KBM-7 (cell line): ENCODE measurements around the gene TXN.
"Not testable (repeated sequence)": the region's sequence is repeated elsewhere in the genome, so short reads cannot be mapped to it uniquely, and the experiment has no call there.

Experiments
- DNase-seq: peaks from one replicate; pipeline ENCODE4 v3.0.0-alpha.2; 2015
- in situ Hi-C: fragments of 300-500 bp; cut with MboI; formaldehyde crosslinking; loops from 2 replicates; pipeline ENCODE4 v1.14.3; 2020; ENCODE audit warnings: low sequenced_read_pairs, low pct_unique_long_range_greater_than_20kb, mixed read lengths

The TXN gene

DNA sequence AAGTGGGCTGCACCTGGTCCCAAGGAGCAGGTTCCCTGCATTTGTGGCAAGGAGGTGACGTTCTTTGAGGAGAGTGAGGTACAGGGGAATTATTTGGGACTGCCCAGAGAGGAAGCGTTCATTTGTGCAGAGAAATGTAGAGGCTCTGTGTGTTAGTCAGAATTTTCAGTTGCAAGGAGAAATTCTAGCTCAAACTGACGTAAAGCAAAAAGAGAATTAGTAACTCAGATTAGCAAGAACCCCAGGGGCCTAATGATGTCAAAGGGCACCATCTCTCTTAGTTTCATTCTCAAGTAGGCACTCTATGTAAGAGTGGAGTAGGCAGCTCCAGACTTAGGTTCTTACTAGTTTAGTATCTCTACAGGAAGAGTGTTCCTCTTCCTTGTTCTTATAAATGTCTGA lies 2.4 kb upstream of the TXN start:
- in situ Hi-C loops = no loop called here
- no peak for DNase-seq

DNA sequence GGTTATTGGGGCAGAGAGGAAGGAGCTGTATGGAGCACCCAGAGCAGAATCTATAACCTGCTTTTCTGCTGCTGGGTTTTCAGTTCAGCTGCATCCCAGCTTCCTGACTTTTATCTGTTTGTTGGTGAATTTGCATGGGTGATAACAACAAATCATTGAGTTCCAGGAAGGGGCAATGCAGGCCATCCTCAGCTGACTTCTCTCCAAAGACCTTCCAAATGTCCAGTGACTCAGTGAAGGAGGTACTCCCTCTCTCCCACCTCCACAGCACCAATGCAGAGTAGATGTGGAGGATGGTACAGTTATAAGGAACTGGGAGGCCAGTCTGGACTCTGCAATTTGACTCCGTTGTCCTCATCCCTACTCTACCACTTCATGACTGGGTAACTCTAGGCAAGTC lies 1.6 kb upstream of the TXN start:
- in situ Hi-C loops = no loop called here

DNA sequence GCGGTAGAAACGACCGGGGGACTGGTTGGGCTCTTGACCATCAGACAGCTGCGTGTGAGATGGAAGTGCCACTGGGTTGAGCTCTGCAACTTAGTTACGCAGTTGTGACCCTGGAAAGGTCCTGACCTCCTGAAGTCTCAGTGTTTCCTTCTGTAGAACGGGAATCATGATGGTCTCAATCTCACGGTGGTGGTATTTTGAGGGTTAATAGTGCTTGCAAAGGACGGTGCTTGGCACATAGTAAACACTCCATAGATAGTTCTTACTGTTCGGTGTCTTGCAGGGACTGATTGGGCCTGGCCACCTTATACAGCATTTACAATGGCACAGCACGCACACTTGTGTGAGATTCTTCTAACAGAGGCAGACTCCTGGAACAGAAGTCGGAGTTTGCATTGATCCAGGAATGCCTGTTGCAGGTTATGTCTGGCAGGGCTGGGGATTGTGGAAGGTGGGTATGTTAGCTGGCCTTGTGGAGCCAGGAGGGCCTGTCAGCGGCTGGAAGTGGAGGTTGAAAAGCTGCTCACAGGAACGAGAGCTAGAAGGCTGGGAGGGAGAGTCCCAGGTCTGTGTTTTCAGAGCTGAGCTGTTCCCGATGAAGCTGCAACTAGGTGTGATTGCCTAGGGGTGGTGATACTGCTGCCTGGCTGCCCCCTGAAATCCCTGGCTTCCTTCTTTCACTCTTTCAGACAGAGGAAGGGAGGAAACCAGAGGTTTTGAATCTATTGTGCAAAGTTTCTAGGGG lies 962 bp upstream of the TXN start:
- in situ Hi-C loops = no loop called here
- no peak for DNase-seq

More for the DNA sequence above, 1.6 kb upstream of the TXN start:
- DNase-seq = no peak

DNA sequence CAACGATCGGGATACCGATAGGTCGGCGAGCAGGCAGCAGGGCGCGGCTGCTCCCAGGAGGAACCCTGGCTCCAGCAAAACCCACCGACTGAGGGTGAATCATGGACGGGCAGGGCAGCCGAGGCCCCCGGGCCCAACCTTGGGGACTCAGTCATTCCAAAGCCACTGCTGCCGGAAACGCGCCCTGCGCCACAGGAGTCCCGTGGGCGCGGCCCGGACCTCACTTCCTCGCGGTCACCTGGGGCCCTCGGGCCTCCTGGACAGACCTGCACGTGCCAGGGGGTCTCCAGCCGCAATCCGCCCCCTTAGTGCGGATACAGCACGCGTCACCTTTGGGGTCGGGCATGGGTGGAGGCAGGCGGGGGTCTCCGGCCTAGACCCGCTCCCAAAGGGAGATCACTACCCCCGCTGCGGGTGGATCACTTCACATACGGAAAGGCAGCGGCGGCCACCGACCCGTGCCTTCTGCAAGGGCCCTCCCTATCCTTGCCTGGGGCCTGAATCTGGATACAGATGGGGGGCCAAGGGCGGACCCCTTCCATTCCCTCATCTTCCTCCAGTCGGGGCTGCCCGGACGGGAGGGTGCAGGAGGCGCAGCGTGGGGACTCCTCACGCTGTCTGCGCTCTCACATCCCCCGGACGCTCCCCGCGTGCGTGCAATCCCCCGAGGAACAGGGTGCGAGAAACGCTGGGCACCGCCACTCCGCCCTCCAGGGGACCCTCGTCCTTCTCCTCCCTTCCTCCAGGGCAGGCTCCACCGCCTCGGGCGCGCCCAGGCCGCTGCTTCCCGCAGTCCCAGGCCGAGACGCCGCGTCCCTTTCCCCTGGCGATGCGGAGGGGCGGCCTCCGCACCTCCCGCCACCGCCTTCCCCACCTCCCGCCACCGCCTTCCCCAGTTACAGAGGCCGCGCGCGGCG lies 586 bp downstream of the TXN start:
- in situ Hi-C loops = no loop called here
- peak; percentile 59 for DNase-seq

DNA sequence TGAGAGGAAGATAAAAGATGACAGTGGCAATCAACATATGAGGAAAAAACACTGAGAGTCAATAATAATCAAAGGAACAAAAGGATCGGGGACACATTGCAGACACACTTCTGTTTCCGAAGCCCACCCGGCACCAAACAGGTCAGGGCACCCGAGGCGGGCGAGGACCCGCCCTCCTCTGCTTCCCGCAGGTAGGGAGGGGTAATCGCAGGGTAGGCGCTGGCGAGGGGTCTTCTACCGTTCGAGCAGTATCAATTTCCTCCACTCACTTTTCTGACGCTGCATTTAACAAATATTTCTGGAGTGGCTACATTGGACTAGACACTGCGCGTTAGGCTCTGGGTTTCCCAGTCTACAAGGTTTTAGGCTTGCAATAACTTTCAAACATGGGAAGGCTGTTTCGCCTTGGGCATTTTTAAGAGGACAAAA lies 1.3 kb downstream of the TXN start:
- DNase-seq = no peak
- in situ Hi-C loops = no loop called here

DNA sequence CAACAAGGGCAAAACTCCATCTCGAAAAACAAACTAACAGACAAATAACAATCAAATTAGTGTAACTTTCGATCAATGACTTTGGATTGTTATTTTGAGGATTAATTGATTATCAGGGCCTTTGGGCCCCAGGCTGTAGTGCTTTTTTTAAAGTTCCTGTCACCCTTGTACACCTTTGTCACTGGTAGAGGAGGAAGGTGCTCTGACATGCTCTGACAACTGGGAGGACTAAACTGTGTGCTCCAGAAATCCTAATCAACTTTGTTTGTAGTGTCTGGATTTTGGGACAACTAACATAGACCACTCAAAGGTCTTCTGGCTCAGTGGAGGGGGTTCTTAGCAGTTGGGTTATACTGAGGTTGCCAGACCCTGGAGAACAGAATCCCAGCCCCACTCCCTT lies 1.8 kb downstream of the TXN start:
- in situ Hi-C loops = no loop called here
- no peak for DNase-seq

DNA sequence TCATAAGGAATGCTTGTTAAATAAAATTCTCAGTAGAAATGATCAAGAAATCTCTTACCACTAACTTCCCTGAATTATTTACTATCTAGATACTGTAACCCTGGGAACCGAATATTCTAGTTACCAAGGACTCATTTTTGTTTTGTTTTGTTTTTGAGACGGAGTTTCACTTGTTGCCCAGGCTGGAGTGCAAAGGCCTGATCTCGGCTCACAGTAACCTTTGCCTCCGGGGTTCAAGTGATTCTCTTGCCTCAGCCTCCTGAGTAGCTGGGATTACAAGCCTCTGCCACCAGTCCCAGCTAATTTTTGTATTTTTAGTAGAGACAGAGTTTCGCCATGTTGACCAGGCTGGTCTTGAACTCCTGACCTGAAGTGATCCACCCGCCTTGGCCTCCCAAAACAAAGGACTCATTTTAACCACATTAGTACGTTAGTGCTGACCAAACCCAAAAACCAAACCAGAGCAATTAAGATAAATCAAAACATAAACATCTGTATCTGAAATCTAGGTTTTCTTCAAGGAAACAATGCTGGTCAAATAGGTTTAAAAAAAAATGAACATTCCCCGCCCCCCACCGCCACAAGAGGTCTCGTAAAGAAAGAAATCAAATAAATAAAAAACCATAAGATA lies 3.7 kb downstream of the TXN start:
- in situ Hi-C loops = no loop called here
- peak; percentile 20 for DNase-seq

DNA sequence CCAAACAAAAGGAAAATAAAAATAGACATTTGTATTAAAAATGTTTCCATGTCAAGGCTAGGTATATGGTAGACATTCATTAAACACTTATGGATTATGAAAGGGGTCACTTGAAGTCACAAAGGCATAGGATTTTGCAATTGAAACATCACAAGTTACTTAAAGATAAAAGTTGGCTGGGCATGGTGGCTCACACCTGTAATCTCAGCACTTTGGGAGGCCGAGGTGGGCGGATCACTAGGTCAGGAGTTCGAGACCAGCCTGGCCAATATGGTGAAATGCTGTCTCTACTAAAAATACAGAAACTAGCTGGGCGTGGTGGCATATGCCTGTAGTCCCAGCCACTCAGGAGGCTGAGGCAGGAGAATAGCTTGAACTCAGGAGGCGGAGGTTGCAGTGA lies 4.5 kb downstream of the TXN start:
- DNase-seq, in situ Hi-C loops: not testable (repeated sequence)

DNA sequence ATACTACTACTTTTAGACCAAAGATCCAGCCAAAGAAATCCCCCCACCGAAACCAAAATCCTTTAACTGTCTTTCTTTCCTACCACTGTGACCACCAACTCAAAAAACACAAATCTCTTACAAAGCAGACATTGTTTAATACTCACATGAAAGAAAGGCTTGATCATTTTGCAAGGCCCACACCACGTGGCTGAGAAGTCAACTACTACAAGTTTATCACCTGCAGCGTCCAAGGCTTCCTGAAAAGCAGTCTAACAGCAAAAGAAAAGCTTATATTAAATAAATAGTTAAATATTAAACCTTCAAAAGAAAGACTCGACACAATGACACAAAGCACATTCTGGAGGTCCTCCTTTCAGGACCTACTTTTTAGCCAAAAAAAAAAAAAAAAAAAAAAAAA lies 5.1 kb downstream of the TXN start:
- in situ Hi-C loops = no loop called here

DNA sequence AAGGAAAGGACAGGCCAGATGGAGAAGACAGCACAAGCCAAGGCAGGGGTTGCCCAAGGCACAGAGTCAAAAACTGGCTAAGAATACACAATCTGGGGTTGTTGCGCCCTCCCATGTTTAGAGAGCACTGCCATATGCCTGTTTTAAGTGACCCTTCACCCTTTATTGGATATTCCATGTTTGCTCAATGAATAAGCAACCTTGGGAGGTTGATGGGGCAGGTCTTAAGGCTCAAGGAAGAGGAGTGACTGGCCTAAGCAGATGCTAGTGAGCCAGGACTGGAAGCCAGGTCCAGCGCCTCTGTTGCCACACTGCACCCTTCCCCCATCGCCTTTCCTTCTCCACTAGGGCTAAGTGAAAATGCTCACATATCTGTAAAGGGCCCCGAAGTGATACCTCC lies 6.7 kb downstream of the TXN start:
- in situ Hi-C loops = no loop called here
- no peak for DNase-seq

More for the DNA sequence above, 5.1 kb downstream of the TXN start:
- no peak for DNase-seq

DNA sequence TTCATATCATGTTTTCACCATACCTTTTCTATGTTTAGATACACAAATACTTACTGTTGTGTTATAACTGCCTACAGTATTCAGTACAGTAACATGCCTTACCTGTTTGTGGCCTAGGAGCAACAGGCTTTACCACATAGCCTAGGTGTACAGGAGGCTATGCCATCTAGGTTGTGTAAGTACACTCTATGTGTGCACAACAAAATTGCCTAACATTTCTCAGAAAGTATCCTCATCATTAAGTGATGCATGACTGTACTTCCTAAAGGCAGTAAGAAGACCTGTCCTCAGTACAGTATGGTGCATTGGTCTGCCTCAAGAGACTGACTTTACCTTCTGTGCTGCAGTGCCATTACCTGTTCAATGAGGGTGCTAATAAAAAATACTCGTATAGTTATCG lies 7.9 kb downstream of the TXN start:
- in situ Hi-C loops = no loop called here
- no peak for DNase-seq

DNA sequence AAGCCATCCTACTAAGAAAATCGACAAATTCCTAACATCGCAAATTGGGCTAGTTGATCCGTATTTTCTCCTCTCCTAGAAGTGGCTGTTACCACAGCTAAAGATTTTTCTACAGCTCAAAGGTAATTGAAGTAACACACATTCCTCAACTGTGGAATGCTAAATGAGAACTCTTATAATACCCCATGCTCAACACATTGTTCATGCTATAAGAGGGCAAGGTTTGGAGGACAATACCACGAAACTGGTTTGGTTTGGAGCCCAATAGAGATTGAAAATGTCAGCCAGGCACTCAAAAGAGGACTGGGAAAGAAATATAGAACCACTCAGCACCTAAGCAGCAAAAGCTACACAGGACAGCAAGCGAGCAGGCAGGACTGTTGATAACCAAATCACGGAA lies 10.1 kb downstream of the TXN start:
- no peak for DNase-seq
- in situ Hi-C loops = no loop called here

DNA sequence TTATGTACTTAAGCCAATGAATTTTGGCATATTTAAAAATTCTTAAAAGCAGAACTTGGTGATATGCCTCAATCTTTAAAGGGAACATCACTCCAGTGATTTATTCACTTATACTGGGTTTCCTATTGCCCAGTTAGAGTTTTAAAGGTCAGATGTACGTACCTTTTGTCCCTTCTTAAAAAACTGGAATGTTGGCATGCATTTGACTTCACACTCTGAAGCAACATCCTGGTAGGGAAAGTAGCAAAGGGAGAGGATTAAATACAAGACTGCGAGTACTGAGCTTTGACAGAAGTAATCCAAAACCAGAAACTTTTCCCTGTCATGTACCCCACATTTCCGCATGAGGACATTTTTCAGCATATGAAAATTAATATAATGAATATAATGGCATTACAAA lies 11.7 kb downstream of the TXN start:
- in situ Hi-C loops = no loop called here
- no peak for DNase-seq

DNA sequence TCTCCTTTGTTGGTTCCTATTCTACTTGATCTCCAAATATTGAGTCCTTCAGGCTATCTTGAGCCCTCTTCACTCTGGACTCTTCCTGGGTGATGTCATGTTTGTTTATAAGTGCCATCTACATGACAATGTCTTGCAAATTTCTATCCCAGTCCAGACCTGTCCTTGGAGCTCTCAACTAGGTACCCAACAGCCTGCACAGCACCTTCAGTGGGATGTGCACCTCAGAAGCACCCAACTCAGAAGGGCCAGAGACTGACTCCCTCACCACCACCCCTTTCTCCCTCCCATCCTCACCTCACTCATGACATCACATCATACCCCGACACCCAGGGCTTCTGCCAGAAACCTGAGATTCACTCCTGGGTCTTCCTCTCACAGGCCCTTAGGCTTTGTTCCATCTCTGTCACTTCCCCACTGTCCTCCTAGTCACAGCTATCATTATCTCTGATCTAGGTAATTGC lies 14.4 kb downstream of the TXN start:
- no peak for DNase-seq
- in situ Hi-C loops = no loop called here

DNA sequence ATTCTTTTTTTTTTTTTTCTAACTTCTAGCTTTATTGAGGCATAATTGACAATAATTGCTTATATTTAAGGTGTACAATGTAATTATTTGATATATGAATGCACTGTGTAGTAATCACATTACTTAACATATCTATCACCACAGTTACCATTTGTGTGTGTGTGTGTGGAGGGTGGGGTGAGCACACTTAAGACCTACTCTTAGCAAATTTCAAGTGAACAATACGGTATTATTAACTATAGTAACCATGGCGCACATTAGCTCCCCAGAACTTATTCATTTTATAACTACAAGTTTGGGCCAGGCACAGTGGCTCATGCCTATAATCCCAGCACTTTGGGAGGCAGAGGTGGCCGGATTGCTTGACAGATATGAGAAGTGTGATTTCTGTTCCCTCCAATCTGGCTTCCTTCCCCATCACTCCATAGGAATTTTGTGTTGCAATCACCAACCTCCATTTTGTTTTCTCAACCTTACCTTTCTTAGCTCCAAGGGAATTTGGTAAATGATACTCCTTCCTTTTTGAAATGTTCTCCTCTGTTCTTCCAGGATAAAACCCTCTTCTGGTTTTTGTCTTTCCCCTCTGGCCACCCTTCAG lies 14.9 kb downstream of the TXN start:
- no peak for DNase-seq
- in situ Hi-C loops = no loop called here

DNA sequence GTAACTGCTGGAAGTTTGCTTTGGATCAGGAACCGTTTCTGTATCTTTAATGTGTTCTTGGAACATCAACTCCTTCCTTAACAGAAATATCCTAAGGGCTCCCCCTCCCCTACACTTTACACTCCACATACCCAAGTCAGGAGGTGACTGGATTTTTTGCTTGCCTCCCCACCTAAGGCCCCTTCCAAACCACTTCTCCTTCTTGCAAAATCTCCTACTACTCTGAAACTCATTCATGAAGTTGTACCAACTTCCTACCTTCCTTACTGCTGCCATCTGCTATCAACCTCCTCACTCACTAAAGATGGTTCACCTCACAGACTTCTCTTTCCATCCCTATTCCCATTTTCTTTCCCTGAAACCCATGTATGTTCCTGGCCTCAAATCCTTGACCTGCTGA lies 16.1 kb downstream of the TXN start:
- in situ Hi-C loops = no loop called here
- DNase-seq = no peak

DNA sequence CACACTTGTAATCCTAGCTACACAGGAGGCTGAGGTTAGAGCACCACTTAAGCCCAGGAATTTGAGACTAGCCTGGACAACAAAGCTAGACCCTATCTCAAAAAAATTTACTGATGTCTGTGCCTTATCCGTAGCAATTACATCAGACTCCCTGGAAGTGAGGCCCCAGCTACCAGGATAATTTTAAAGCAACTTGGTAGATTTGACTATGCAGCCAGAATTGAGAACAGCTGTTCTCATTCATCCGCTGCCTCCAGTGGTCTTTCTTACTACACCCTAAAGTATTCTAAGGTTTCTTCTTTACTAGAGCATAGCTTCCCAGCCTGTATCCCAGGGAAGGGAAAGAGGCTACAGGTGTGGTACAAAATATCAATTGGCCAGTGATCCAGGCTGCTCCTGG lies 28.0 kb downstream of the TXN start:
- in situ Hi-C loops = no loop called here

DNA sequence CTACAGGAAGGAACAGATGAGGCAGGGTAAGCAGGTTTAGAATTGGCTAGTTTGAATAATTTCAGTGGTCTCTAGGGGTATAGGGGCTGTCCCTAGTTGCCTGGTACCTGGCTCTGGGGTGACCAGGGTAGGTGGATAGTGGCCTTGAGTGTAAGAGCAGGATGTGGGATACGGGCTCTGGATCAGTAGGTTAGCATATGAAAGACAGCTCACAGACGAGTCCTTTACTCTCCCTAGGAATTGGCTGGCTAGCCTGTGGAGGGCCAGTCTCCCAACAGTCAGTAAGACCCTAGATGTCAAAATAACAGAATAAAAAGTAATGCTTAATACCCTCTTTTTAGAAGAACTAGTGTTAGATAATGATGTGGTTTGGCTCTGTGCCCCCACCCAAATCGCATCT lies 31.7 kb downstream of the TXN start:
- in situ Hi-C loops = no loop called here
- DNase-seq = no peak

More for the DNA sequence above, 28.0 kb downstream of the TXN start:
- DNase-seq = no peak

DNA sequence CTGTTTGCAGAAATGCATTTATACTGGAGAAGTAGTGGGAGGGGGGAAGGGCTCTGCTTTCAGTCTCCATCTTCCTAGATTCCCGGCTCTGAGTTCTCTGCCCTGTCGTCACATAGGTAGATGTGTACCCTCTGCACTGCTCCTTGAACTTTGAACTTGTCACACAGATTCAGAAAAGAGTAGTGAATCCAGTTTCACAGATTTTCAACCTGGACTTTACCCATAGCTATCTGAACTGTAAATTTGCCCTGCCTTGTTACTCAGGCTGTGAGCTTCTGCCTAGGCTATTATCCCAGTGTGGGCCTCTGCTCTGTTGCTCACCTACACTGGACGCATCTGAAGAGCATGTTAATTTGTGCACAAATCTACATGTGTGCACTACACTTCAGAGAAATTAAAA lies 35.5 kb downstream of the TXN start:
- no peak for DNase-seq
- in situ Hi-C loops = no loop called here
